Stomach (tissue), 9 donors: ENCODE results near the gene ADNP. TPM values are rescaled to one million over a fixed set of nuclear protein-coding genes. Genes with fewer than 3 reads are reported as not detected.

ENCODE experiments used
- DNase-seq, 2 donors: peaks; one replicate each; pipeline versions ENCODE4 v3.0.0 to v3.0.0-alpha.2; 2013 to 2019
- H3K27ac ChIP-seq, 5 donors: fragments of 200-600 bp in 4 of 5; sonication (generic) in 4 of 5; one replicate each; pipeline ENCODE4 v1.5.1; 2013 to 2019; ENCODE audit warnings: mild to moderate bottlenecking in 1 of 5, moderate library complexity in 1 of 5
- H3K27me3 ChIP-seq, 3 donors: fragments of 200-600 bp; sonication (generic); one replicate each; pipeline ENCODE4 v1.5.1; 2017 to 2019; ENCODE audit warnings: mixed run types in 1 of 3
- H3K36me3 ChIP-seq, 4 donors: fragments of 200-600 bp; sonication (generic); 1 replicate in 3 of 4; 2 replicates in 1 of 4; pipeline ENCODE4 v1.5.1; 2016 to 2019
- H3K4me1 ChIP-seq, 4 donors: fragments of 200-600 bp; sonication (generic); one replicate each; pipeline ENCODE4 v1.5.1; 2016 to 2019
- H3K4me3 ChIP-seq, 4 donors: fragments of 200-600 bp; sonication (generic) in 3 of 4; one replicate each; pipeline ENCODE4 v1.5.1; 2016 to 2019; ENCODE audit warnings: mild to moderate bottlenecking in 1 of 4
- H3K9me3 ChIP-seq, 4 donors: fragments of 200-600 bp; sonication (generic); one replicate each; pipeline ENCODE4 v1.5.1; 2016 to 2019
- EP300 ChIP-seq: sonication (generic); formaldehyde crosslinking; IDR thresholded peaks from one replicate; pipeline ENCODE4 v1.6.1; 2017; ENCODE audit warnings: antibody characterized with exemption
- POLR2A ChIP-seq, 4 donors: fragments of 450-650 bp; IDR thresholded peaks; one replicate each; pipeline ENCODE4 v1.6.1; 2016; ENCODE audit warnings: antibody characterized with exemption in 4 of 4, control low read depth in 2 of 4, mild to moderate bottlenecking in 1 of 4, moderate library complexity in 1 of 4
- POLR2AphosphoS5 ChIP-seq, 3 donors: sonication (generic); formaldehyde crosslinking; IDR thresholded peaks; one replicate each; pipeline ENCODE4 v1.6.1; 2016; ENCODE audit warnings: antibody characterized with exemption in 3 of 3
- WGBS, 5 donors: extraction: QIAGEN DNeasy Blood & Tissue Kit in 3 of 5; methylation state at CpG; one replicate each; pipeline versions ENCODE4 v1.1.5 to v1.1.7; 2013 to 2018; 5-methylcytosine and 5-hydroxymethylcytosine counted together
- intact Hi-C: fragments of 100-400 bp; cut with DNase I; formaldehyde crosslinking; loops from one replicate; pipeline ENCODE4 v1.15.1; 2023; ENCODE audit warnings: low total_unique reads
- polyA plus RNA-seq, 3 donors: library from polyadenylated mRNA; stranded (reverse); fragments of 200-250 nt; gene quantifications; one replicate each; pipeline ENCODE4 v1.2.3, GENCODE V29; 2013
- total RNA-seq, 5 donors: library from RNA; depleted of rRNA; stranded (reverse); fragments of >200 nt; gene quantifications; one replicate each; pipeline versions ENCODE4 v1.1.0 to v1.2.3, GENCODE V29; 2014 to 2016
- TF ChIP-seq, protein P1 (sequence below), 7 experiments: fragments of 450-650 bp in 4 of 7; fragments of 200-600 bp in 3 of 7; sonication (generic) in 3 of 7; IDR thresholded peaks; one replicate each; pipeline ENCODE4 v1.5.1; 2016 to 2019; ENCODE audit warnings: antibody characterized with exemption in 7 of 7, control low read depth in 2 of 7, mild to moderate bottlenecking in 1 of 7
- donor health status: healthy with polysubstance abuse.
- donor health status: Bipolar disorder and iron deficiency.
- donor health status: healthy.

The ADNP gene
- total and polyA plus RNA-seq, 8 donors, result 19.9 to 67.4 (median 48.5) TPM

DNA sequence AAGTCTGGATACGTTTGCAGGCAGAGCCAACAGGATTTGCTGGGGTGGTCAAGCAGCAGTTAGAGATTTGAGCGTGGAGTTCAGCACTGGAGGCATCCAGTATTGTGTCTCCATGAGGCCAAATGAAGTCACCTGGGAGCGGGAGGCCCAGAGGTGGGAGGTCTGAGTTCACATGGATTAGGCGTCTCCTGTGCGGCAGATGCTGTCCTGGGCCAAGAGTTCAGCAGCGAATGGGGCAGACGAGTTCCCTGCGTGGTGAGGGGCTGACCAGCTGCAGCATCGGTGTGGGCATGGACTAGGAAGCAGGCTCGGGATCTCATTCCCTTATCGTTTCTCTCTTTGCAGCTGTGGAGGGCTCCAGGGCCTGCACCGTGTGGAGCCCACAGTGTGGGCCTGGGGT, 70.2 kb downstream of the ADNP start:
- H3K9me3 ChIP-seq, result no peaks in the 10 kb centered on the region
- peaks cover 0 to 10% (median 5%) of the 10 kb centered on the region in 4 donors for H3K4me1 ChIP-seq
- WGBS, 5 donors, result 81 to 90% (median 88%) methylated on average over 12 of the region's 12 CpGs
- H3K27me3 ChIP-seq, result no peaks in the 10 kb centered on the region
- intact Hi-C loops, result no loop called here
- H3K4me3 ChIP-seq, result no peak overlapping the region
- H3K36me3 ChIP-seq, result no peaks in the 10 kb centered on the region
- no peak overlapping the region for H3K27ac ChIP-seq
- TF ChIP-seq POLR2A (IDR thresholded peaks at IDR 0.05), result no peak
- no peak for TF ChIP-seq EP300
- no peak for TF ChIP-seq POLR2AphosphoS5 (IDR thresholded peaks at IDR 0.05)
- TF ChIP-seq, protein P1, sequence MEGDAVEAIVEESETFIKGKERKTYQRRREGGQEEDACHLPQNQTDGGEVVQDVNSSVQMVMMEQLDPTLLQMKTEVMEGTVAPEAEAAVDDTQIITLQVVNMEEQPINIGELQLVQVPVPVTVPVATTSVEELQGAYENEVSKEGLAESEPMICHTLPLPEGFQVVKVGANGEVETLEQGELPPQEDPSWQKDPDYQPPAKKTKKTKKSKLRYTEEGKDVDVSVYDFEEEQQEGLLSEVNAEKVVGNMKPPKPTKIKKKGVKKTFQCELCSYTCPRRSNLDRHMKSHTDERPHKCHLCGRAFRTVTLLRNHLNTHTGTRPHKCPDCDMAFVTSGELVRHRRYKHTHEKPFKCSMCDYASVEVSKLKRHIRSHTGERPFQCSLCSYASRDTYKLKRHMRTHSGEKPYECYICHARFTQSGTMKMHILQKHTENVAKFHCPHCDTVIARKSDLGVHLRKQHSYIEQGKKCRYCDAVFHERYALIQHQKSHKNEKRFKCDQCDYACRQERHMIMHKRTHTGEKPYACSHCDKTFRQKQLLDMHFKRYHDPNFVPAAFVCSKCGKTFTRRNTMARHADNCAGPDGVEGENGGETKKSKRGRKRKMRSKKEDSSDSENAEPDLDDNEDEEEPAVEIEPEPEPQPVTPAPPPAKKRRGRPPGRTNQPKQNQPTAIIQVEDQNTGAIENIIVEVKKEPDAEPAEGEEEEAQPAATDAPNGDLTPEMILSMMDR (IDR thresholded peaks at IDR 0.05), result no peak
- no peak for DNase-seq

DNA sequence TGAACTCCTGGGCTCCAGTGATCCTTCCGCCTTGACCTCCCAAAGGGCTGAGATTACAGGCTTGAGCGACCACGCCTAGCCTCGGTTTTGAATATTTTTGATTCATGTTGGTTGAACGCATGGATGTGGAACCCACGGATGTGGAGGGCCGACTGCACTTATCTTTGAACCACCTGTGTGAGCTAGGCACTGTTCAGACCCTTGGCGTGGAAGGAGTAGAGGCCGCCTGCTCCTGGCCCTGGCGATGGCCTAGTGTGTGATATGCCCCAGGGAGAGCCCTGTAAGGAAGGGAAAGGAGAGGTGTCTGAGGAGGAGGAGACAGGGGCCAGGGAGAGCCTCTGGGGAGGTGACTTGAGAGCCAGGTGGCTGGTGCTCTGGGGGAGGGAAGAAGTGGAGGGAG, 72.1 kb downstream of the ADNP start:
- Histone ChIP-seq H3K9me3 (no peaks in the 10 kb centered on the region), H3K36me3 (no peaks in the 10 kb centered on the region), H3K4me1 (peaks cover 0 to 16% (median 9%) of the 10 kb centered on the region in 4 donors), H3K4me3 (no peak overlapping the region), H3K27me3 (no peaks in the 10 kb centered on the region), H3K27ac (no peak overlapping the region)
- no peak for TF ChIP-seq POLR2AphosphoS5 (IDR thresholded peaks at IDR 0.05)
- TF ChIP-seq POLR2A (IDR thresholded peaks at IDR 0.05), result no peak
- no peak for TF ChIP-seq EP300
- TF ChIP-seq, protein P1 (IDR thresholded peaks at IDR 0.05), result no peak
- DNase-seq, result no peak
- 87 to 96% (median 93%) methylated on average over 10 of the region's 10 CpGs for WGBS, 5 donors
- intact Hi-C loops, result no loop called here

DNA sequence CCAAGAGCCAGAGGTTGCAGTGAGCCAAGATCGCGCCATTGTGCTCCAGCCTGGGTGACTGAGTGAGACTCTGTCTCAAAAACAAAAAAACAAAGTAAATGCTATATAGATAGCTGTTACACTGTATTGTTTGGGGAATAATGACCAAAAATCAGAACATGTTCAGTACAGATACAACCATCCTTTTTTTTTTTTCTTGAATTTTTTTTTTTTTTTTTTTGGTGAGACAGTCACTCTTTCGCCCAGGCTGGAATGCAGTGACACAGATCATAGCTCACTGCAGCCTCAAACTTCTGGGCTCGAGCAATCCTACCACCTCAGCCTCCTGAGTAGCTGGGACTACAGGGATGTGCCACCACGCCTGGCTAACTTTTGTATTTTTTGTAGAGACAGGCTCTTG, 72.7 kb downstream of the ADNP start:
- Histone ChIP-seq H3K9me3 (no peaks in the 10 kb centered on the region), H3K4me3 (no peak overlapping the region), H3K36me3 (no peaks in the 10 kb centered on the region), H3K27ac (no peak overlapping the region), H3K4me1 (peaks cover 0 to 16% (median 9%) of the 10 kb centered on the region in 4 donors), H3K27me3 (no peaks in the 10 kb centered on the region)
- intact Hi-C loops, result no loop called here
- DNase-seq, result no peak
- TF ChIP-seq POLR2A (IDR thresholded peaks at IDR 0.05), result no peak
- TF ChIP-seq, protein P1 (IDR thresholded peaks at IDR 0.05), result no peak
- 92 to 99% (median 95%) methylated on average over 5 of the region's 5 CpGs for WGBS, 5 donors

DNA sequence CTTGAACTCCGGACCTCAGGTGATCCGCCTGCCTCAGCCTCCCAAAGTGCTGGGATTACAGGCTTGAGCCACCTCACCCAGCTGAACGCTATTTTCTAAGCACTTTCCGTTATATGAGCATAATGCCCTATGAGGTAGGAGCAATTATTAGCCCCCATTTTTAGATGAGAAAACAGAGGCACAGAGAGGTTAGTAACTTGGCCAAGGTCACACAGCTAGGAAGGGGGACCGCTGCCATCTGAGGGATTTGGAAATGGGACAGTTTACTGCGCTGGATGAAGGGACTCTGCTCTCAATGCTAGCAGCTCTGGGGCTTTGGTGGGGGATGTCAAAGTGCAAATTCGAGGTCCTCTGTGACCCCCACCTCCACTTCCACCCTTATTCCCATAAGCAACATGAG, 73.9 kb downstream of the ADNP start:
- Histone ChIP-seq H3K27ac (no peak overlapping the region), H3K4me3 (no peak overlapping the region), H3K27me3 (no peaks in the 10 kb centered on the region), H3K4me1 (peaks cover 0 to 16% (median 9%) of the 10 kb centered on the region in 4 donors), H3K9me3 (no peaks in the 10 kb centered on the region), H3K36me3 (no peaks in the 10 kb centered on the region)
- 93 to 96% (median 94%) methylated on average over 7 of the region's 7 CpGs for WGBS, 5 donors
- TF ChIP-seq, protein P1 (IDR thresholded peaks at IDR 0.05), result no peak
- no peak for TF ChIP-seq POLR2A (IDR thresholded peaks at IDR 0.05)
- TF ChIP-seq EP300, result no peak
- TF ChIP-seq POLR2AphosphoS5 (IDR thresholded peaks at IDR 0.05), result no peak
- intact Hi-C loops, result no loop called here
- no peak for DNase-seq
